Endothelial cell of umbilical vein (primary cell): ENCODE results near the gene GRID1. TPM values are rescaled to one million over a fixed set of nuclear protein-coding genes. Genes with fewer than 3 reads are reported as not detected.

Experiments used
- BruUV-seq: library from RNA; stranded (reverse); fragments of 400-500 nt; replicated peaks from 2 replicates; lab custom pipeline; 2021; lab: Mats Ljungman, UMichigan
- CTCF ChIA-PET: fragments of 300-600, 350-600 bp; sonication (Branson Sonifier 250); formaldehyde crosslinking; loops from one replicate; lab custom pipeline; 2021; ENCODE audit warnings: antibody characterized with exemption, inconsistent platforms; lab: Charles Lee
- POLR2A ChIA-PET: fragments of 300-600, 350-600 bp; sonication (Branson Sonifier 250); formaldehyde crosslinking; loops from one replicate; lab custom pipeline; 2021; ENCODE audit warnings: antibody characterized with exemption, inconsistent platforms; lab: Charles Lee
- DNase-seq: peaks from one replicate; pipeline ENCODE4 v3.0.0-alpha.2; 2011; ENCODE audit warnings: low read depth, low spot score
- FAIRE-seq: peaks from 2 replicates; lab custom pipeline; 2011; peaks lifted over from hg19 to GRCh38; lab: Jason Lieb, UNC
- H2AFZ ChIP-seq: 2 replicates; pipeline ENCODE4 v1.6.0; 2012; ENCODE audit warnings: low read depth, low read length, control low read depth, inconsistent platforms
- H3K27ac ChIP-seq: 2 replicates; pipeline ENCODE4 v1.5.1; 2011; ENCODE audit warnings: low read depth, mild to moderate bottlenecking, control low read depth, low read length, moderate library complexity; ENCODE audit not compliant: insufficient read depth
- H3K27me3 ChIP-seq, 2 experiments: 2 replicates each; pipeline versions ENCODE4 v1.6.0 to v1.6.1; 2011; ENCODE audit warnings: low read length in 2 of 2, mixed read lengths in 1 of 2; ENCODE audit not compliant: control insufficient read depth in 2 of 2, insufficient read depth in 2 of 2
- H3K36me3 ChIP-seq, 2 experiments: 2 replicates in 1 of 2; 3 replicates in 1 of 2; pipeline ENCODE4 v1.5.1; 2011; ENCODE audit warnings: low read length in 2 of 2, mild to moderate bottlenecking in 1 of 2, moderate library complexity in 1 of 2; ENCODE audit not compliant: control insufficient read depth in 2 of 2, insufficient read depth in 2 of 2; ENCODE audit errors: extremely low read depth in 1 of 2
- H3K4me1 ChIP-seq: 3 replicates; pipeline ENCODE4 v1.5.1; 2011; ENCODE audit warnings: mild to moderate bottlenecking, low read length; ENCODE audit not compliant: control insufficient read depth, insufficient read depth; ENCODE audit errors: extremely low read depth
- H3K4me2 ChIP-seq: 2 replicates; pipeline ENCODE4 v1.6.1; 2011; ENCODE audit warnings: low read length, control low read depth, mixed read lengths; ENCODE audit not compliant: insufficient read depth
- H3K4me3 ChIP-seq, 3 experiments: fragments of 200-600 bp in 1 of 3; sonication (generic), shearing (Covaris generic) in 1 of 3; replicated peaks in 1 of 3; 2 replicates each; pipeline ENCODE4 v1.5.1; 2011 to 2016; ENCODE audit warnings: control low read depth in 3 of 3, low read length in 3 of 3, mild to moderate bottlenecking in 2 of 3, inconsistent platforms in 1 of 3, low read depth in 1 of 3, moderate library complexity in 1 of 3; ENCODE audit not compliant: insufficient read depth in 1 of 3
- H3K79me2 ChIP-seq: 2 replicates; pipeline ENCODE4 v1.6.0; 2012; ENCODE audit warnings: low read length, inconsistent platforms; ENCODE audit not compliant: control insufficient read depth, insufficient read depth
- H3K9ac ChIP-seq: replicated peaks from 2 replicates; pipeline ENCODE3; 2011; ENCODE audit warnings: low read length, control low read depth; ENCODE audit not compliant: insufficient read depth; ENCODE audit errors: extremely low read depth
- H3K9me1 ChIP-seq: replicated peaks from 3 replicates; pipeline ENCODE4 v1.6.0; 2011; ENCODE audit warnings: mild to moderate bottlenecking, low read length; ENCODE audit not compliant: control insufficient read depth, insufficient read depth; ENCODE audit errors: extremely low read depth
- H3K9me3 ChIP-seq: replicated peaks from 2 replicates; pipeline ENCODE4 v1.5.1; 2012; ENCODE audit warnings: low read length, inconsistent platforms; ENCODE audit not compliant: control insufficient read depth, insufficient read depth
- H4K20me1 ChIP-seq: replicated peaks from 2 replicates; pipeline ENCODE3; 2011; ENCODE audit warnings: mild to moderate bottlenecking, low read length; ENCODE audit not compliant: control insufficient read depth, insufficient read depth; ENCODE audit errors: extremely low read depth
- EZH2 ChIP-seq: IDR thresholded peaks from 2 replicates; pipeline ENCODE4 v1.6.1; 2012; ENCODE audit warnings: borderline replicate concordance, low read depth, mild to moderate bottlenecking, moderate library complexity, low read length, inconsistent platforms; ENCODE audit not compliant: severe bottlenecking
- FOS ChIP-seq: IDR thresholded peaks from 2 replicates; pipeline ENCODE4 v1.6.1; 2011; ENCODE audit warnings: mild to moderate bottlenecking, low read length, moderate library complexity, borderline replicate concordance; ENCODE audit not compliant: insufficient read depth
- GATA2 ChIP-seq: IDR thresholded peaks from 2 replicates; pipeline ENCODE4 v1.7.0; 2011; ENCODE audit warnings: low read depth, mild to moderate bottlenecking, moderate library complexity, mixed read lengths, low read length; ENCODE audit not compliant: insufficient read length, insufficient read depth
- JUN ChIP-seq: IDR thresholded peaks from 2 replicates; pipeline ENCODE4 v1.6.1; 2011; ENCODE audit warnings: borderline replicate concordance, low read depth; ENCODE audit not compliant: insufficient read length, insufficient read depth
- MYC ChIP-seq: IDR thresholded peaks from one replicate; pipeline ENCODE4 v1.6.1; 2011; ENCODE audit warnings: mild to moderate bottlenecking, low read depth, low read length
- POLR2A ChIP-seq: IDR thresholded peaks from 2 replicates; pipeline ENCODE4 v1.6.1; 2012; ENCODE audit warnings: low read depth, mild to moderate bottlenecking, control low read depth, low read length
- POLR2AphosphoS5 ChIP-seq: IDR thresholded peaks from 2 replicates; pipeline ENCODE4 v1.6.1; 2012; ENCODE audit warnings: low read depth, mild to moderate bottlenecking, control low read depth, low read length, moderate library complexity; ENCODE audit not compliant: insufficient read depth
- dilution Hi-C: fragments of 300-500 bp; cut with MboI; formaldehyde crosslinking; loops from one replicate; pipeline ENCODE4 v1.15.0; 2019; ENCODE audit warnings: low sequenced_read_pairs; ENCODE audit not compliant: extremely low pct_ligation_motif_present
- intact Hi-C: fragments of 100-400 bp; cut with micrococcal nuclease; formaldehyde crosslinking; loops from one replicate; pipeline ENCODE4 v1.10.0; 2022
- polyA plus RNA-seq, 4 experiments: library from polyadenylated mRNA; depleted of rRNA in 3 of 4; stranded (reverse) in 3 of 4; unstranded in 1 of 4; fragments of >200 nt; gene quantifications; 2 replicates each; pipeline versions ENCODE4 v1.2.1 to v1.2.3, GENCODE V29; 2011 to 2012; ENCODE audit warnings: missing spikeins in 1 of 4
- total RNA-seq: library from RNA; stranded (reverse); gene quantifications from 2 replicates; pipeline ENCODE4 v1.2.3, GENCODE V29; 2021
- TF ChIP-seq, protein P1 (sequence below): IDR thresholded peaks from 2 replicates; pipeline ENCODE4 v1.6.1; 2011; ENCODE audit not compliant: insufficient read depth, insufficient read length
- TF ChIP-seq, protein P2 (sequence below), 2 donors: IDR thresholded peaks; 1 replicate in 1 of 2; 2 replicates in 1 of 2; pipeline ENCODE4 v1.5.1; 2011; ENCODE audit warnings: low read length in 2 of 2, mild to moderate bottlenecking in 2 of 2, moderate library complexity in 2 of 2, control low read depth in 1 of 2, inconsistent platforms in 1 of 2, low read depth in 1 of 2; ENCODE audit not compliant: insufficient read depth in 1 of 2; ENCODE audit errors: extremely low read depth in 1 of 2

Gene GRID1
- total and polyA plus RNA-seq, 2 donors (not counting 3 experiments of a cell fraction or from before 2014, with no cell fraction given): not detected

DNA sequence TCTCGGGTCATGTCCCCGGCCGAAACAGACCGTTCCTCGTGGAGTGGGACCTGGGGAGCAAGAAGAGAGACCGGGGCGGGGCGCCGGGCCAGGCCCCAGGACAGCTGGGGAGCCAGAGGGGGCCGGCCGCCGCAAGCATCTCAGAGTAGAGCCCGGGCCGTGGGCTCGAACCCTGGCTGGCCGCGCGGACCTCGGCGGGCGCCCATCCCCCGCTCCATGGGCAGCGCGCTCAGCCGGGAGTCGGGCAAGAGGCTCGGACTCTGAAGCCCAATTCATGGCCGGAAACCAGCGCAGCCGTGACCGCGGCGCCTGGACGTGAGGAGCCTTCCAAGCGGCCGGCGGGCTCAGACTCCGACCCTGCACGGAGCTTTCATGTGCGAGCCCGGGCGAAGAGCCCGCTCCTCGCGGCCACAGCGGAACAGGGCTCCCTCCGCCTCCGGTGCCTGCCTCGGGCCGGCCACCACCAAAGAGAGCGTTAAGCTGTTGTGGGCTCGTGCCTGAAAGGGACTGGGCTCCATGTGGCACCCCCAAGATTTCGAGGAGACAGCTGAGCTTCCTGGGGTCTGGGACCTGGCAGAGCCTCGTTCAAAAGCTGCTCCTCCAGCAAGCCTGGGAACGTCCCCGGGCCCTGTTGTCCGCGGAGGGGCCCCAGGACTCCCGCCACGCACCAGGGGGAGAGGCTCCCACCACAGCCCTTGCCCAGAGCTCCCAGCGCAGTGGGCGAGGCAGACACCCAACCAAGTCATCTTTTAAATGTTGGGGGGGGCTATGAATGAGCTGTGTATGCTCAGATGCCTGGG is 757 bp upstream of the GRID1 start:
- peaks cover 65 to 74% of the 10 kb centered on the region in 2 experiments for H3K27me3 ChIP-seq
- H3K4me2 ChIP-seq: no peak overlapping the region
- no peak for FAIRE-seq
- TF ChIP-seq EZH2: peak; percentile 50
- no peak for TF ChIP-seq JUN
- no peak for TF ChIP-seq MYC
- TF ChIP-seq, protein P1, sequence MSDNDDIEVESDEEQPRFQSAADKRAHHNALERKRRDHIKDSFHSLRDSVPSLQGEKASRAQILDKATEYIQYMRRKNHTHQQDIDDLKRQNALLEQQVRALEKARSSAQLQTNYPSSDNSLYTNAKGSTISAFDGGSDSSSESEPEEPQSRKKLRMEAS: no peak
- no peak for TF ChIP-seq POLR2AphosphoS5
- intact Hi-C loops (no loop called here), dilution Hi-C loops (no loop called here)
- no peak overlapping the region for H3K4me3 ChIP-seq
- H2AFZ ChIP-seq: no peak overlapping the region
- H3K9me1 ChIP-seq: no peaks in the 10 kb centered on the region
- DNase-seq: no peak
- no peak overlapping the region for H3K9ac ChIP-seq
- POLR2A ChIA-PET: no interaction called here
- H3K9me3 ChIP-seq: no peaks in the 10 kb centered on the region
- H4K20me1 ChIP-seq: no peaks in the 10 kb centered on the region
- no peaks in the 10 kb centered on the region for H3K79me2 ChIP-seq
- CTCF ChIA-PET: no interaction called here
- no TSS peak for BruUV-seq
- no peaks in the 10 kb centered on the region for H3K36me3 ChIP-seq
- no peak overlapping the region for H3K27ac ChIP-seq
- no peaks in the 10 kb centered on the region for H3K4me1 ChIP-seq

DNA sequence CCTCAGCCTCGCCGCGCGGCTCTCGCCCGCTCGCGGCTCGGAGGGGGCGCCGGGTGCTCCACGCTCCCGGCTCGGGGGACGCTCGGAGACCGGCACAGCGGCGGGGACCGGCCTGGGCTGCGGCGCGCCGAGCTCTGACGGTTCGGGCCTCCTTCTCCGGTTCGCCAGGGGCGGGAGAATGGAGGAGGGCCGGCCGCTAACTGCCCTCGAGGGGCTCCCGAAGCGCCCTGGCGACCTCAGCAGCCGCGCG is 232 bp upstream of the GRID1 start:
- no TSS peak for BruUV-seq
- H3K27ac ChIP-seq: no peak overlapping the region
- H2AFZ ChIP-seq: no peak overlapping the region
- no peaks in the 10 kb centered on the region for H3K79me2 ChIP-seq
- H3K4me2 ChIP-seq: no peak overlapping the region
- H3K9me3 ChIP-seq: no peaks in the 10 kb centered on the region
- H3K36me3 ChIP-seq: no peaks in the 10 kb centered on the region
- CTCF ChIA-PET: no interaction called here
- FAIRE-seq (no peak), DNase-seq (no peak)
- intact Hi-C loops: no loop called here
- H3K9me1 ChIP-seq: no peaks in the 10 kb centered on the region
- dilution Hi-C loops: no loop called here
- POLR2A ChIA-PET: no interaction called here
- no peaks in the 10 kb centered on the region for H4K20me1 ChIP-seq
- no peak overlapping the region for H3K9ac ChIP-seq
- no peaks in the 10 kb centered on the region for H3K4me1 ChIP-seq
- TF ChIP-seq POLR2A (no peak), FOS (no peak), EZH2 (peak; percentile 5), POLR2AphosphoS5 (no peak), GATA2 (no peak)
- TF ChIP-seq, protein P2, sequence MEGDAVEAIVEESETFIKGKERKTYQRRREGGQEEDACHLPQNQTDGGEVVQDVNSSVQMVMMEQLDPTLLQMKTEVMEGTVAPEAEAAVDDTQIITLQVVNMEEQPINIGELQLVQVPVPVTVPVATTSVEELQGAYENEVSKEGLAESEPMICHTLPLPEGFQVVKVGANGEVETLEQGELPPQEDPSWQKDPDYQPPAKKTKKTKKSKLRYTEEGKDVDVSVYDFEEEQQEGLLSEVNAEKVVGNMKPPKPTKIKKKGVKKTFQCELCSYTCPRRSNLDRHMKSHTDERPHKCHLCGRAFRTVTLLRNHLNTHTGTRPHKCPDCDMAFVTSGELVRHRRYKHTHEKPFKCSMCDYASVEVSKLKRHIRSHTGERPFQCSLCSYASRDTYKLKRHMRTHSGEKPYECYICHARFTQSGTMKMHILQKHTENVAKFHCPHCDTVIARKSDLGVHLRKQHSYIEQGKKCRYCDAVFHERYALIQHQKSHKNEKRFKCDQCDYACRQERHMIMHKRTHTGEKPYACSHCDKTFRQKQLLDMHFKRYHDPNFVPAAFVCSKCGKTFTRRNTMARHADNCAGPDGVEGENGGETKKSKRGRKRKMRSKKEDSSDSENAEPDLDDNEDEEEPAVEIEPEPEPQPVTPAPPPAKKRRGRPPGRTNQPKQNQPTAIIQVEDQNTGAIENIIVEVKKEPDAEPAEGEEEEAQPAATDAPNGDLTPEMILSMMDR (IDR thresholded peaks at IDR 0.05; ENCODE audit: extremely low read depth in 1 of 2, insufficient read depth in 1 of 2, low read depth in 1 of 2, low read length in 2 of 2): no peak
- TF ChIP-seq, protein P1: no peak
- H3K27me3 ChIP-seq: peaks cover 69 to 77% of the 10 kb centered on the region in 2 experiments
- H3K4me3 ChIP-seq: no peak overlapping the region
